Measurements from ENCODE around the gene AGO1.
"Not testable (repeated sequence)": the region's sequence is repeated elsewhere in the genome, so short reads cannot be mapped to it uniquely, and the experiment has no call there.

The AGO1 gene

GRCh38 chr1:35925741-35926140 lies 42.7 kb downstream of the AGO1 start:
- no peak for DNase-seq

- no peak for DNase-seq
Observed at GRCh38 chr1:35927472-35927871, 44.5 kb downstream of the AGO1 start.

- DNase-seq: peak; percentile 30 to 75 (median 67)
Observed at GRCh38 chr1:35929730-35930592, 47.0 kb downstream of the AGO1 start.

- DNase-seq: peak; percentile 77 to 92 (median 88)
Observed at GRCh38 chr1:35930593-35931445, 47.8 kb downstream of the AGO1 start, which contains the start of gene AGO3. Gene AGO3, plus strand, starts transcription at chr1:35931105. Its CDS starts 322 bp downstream, at chr1:35931427.

GRCh38 chr1:35931446-35932157 lies 48.6 kb downstream of the AGO1 start:
- DNase-seq: peak; percentile 40 to 76 (median 67)

GRCh38 chr1:35932158-35932636 lies 49.2 kb downstream of the AGO1 start:
- DNase-seq: no peak

GRCh38 chr1:35932941-35933340 lies 49.9 kb downstream of the AGO1 start:
- no peak for DNase-seq

- DNase-seq: no peak
Observed at GRCh38 chr1:35935442-35936388, 52.7 kb downstream of the AGO1 start.

GRCh38 chr1:35936838-35937237 lies 53.8 kb downstream of the AGO1 start:
- DNase-seq: no peak

GRCh38 chr1:35939484-35939883 lies 56.5 kb downstream of the AGO1 start:
- DNase-seq: no peak

- DNase-seq: no peak
Observed at GRCh38 chr1:35945327-35945726, 62.3 kb downstream of the AGO1 start.

GRCh38 chr1:35947547-35947946 lies 64.5 kb downstream of the AGO1 start:
- no peak for DNase-seq

- DNase-seq: no peak
Observed at GRCh38 chr1:35958558-35958957, 75.5 kb downstream of the AGO1 start.

GRCh38 chr1:35959304-35959703 lies 76.3 kb downstream of the AGO1 start:
- no peak for DNase-seq

- DNase-seq: no peak
Observed at GRCh38 chr1:35962952-35963351, 79.9 kb downstream of the AGO1 start.

GRCh38 chr1:35964277-35964676 lies 81.3 kb downstream of the AGO1 start:
- not testable (repeated sequence) for DNase-seq

GRCh38 chr1:35968396-35968795 lies 85.4 kb downstream of the AGO1 start:
- DNase-seq: no peak

GRCh38 chr1:35971601-35972000 lies 88.6 kb downstream of the AGO1 start:
- no peak for DNase-seq

- not testable (repeated sequence) for DNase-seq
Observed at GRCh38 chr1:35972631-35973030, 89.6 kb downstream of the AGO1 start.

GRCh38 chr1:35980090-35980489 lies 97.1 kb downstream of the AGO1 start:
- DNase-seq: no peak
